Activated CD4-positive, alpha-beta T cell treated with anti-CD3 and anti-CD28 coated beads, Interleukin-2, amount 10 ng/mL, durations not matched to agents 24 days and 14 days (primary cell): ENCODE data around the gene CACNA1D. TPM values are rescaled to one million over a fixed set of nuclear protein-coding genes. Genes with fewer than 3 reads are reported as not detected.
A peak's percentile ranks its signal among the peaks of the same experiment; 100 is the strongest.

ENCODE experiments used
- DNase-seq: peaks from one replicate; pipeline ENCODE4 v3.0.0; 2022
- H3K27ac Mint-ChIP-seq: one replicate; pipeline ENCODE4 v1.8.0; 2022; ENCODE audit warnings: mild to moderate bottlenecking, mixed read lengths
- H3K27me3 Mint-ChIP-seq: one replicate; pipeline ENCODE4 v1.8.0; 2022; ENCODE audit warnings: mixed read lengths
- H3K36me3 Mint-ChIP-seq: one replicate; pipeline ENCODE4 v1.8.0; 2022; ENCODE audit warnings: low read depth, mild to moderate bottlenecking, mixed read lengths
- H3K4me1 Mint-ChIP-seq: one replicate; pipeline ENCODE4 v1.8.0; 2021; ENCODE audit warnings: mixed read lengths
- H3K4me3 Mint-ChIP-seq: one replicate; pipeline ENCODE4 v1.8.0; 2022; ENCODE audit warnings: mild to moderate bottlenecking, moderate library complexity, mixed read lengths
- H3K9me3 Mint-ChIP-seq: one replicate; pipeline ENCODE4 v1.8.0; 2021; ENCODE audit warnings: mixed read lengths
- intact Hi-C: fragments of 100-400 bp; cut with micrococcal nuclease; formaldehyde crosslinking; loops from one replicate; pipeline ENCODE4 v1.15.1; 2023
- total RNA-seq: library from RNA; stranded (reverse); gene quantifications from 2 replicates; pipeline ENCODE4 v1.2.3, GENCODE V29; 2022

CACNA1D gene
- total RNA-seq, 1 donor from 2014 or later = 0.77 TPM

GRCh38 chr3:53713626-53714025 is 219.2 kb downstream of the CACNA1D start:
- Mint-ChIP-seq H3K36me3 (no peaks in the 10 kb centered on the region), H3K4me3 (no peak overlapping the region), H3K27ac (no peak overlapping the region), H3K4me1 (peaks cover 6% of the 10 kb centered on the region), H3K27me3 (peaks cover 4% of the 10 kb centered on the region), H3K9me3 (no peaks in the 10 kb centered on the region)
- DNase-seq = no peak
- intact Hi-C loops = loop anchor here (5.0 to 10.0 kb wide), 2 partner anchors 36 to 199 kb away; no protein-coding TSS in a partner anchor

GRCh38 chr3:53715815-53716483 is 221.5 kb downstream of the CACNA1D start:
- no peak overlapping the region for H3K4me3 Mint-ChIP-seq
- no peak for DNase-seq
- no peaks in the 10 kb centered on the region for H3K36me3 Mint-ChIP-seq
- H3K27ac Mint-ChIP-seq = no peak overlapping the region
- peaks cover 4% of the 10 kb centered on the region for H3K27me3 Mint-ChIP-seq
- intact Hi-C loops = loop anchor here (10.0 kb wide), 1 partner anchor 201 kb away; no protein-coding TSS in a partner anchor
- no peaks in the 10 kb centered on the region for H3K9me3 Mint-ChIP-seq
- peaks cover 3% of the 10 kb centered on the region for H3K4me1 Mint-ChIP-seq

- H3K27me3 Mint-ChIP-seq = peaks cover 5% of the 10 kb centered on the region
- H3K9me3 Mint-ChIP-seq = no peaks in the 10 kb centered on the region
- H3K4me3 Mint-ChIP-seq = no peak overlapping the region
- intact Hi-C loops = loop anchor here (10.0 kb wide), 1 partner anchor 202 kb away; no protein-coding TSS in a partner anchor
- H3K27ac Mint-ChIP-seq = peak overlapping the region; percentile 19
- no peaks in the 10 kb centered on the region for H3K36me3 Mint-ChIP-seq
- no peak for DNase-seq
- H3K4me1 Mint-ChIP-seq = peaks cover 3% of the 10 kb centered on the region
Measured at GRCh38 chr3:53716998-53717397, 222.6 kb downstream of the CACNA1D start.

- H3K9me3 Mint-ChIP-seq = no peaks in the 10 kb centered on the region
- H3K27ac Mint-ChIP-seq = no peak overlapping the region
- DNase-seq = no peak
- no peaks in the 10 kb centered on the region for H3K4me1 Mint-ChIP-seq
- H3K27me3 Mint-ChIP-seq = peaks cover 10% of the 10 kb centered on the region
- intact Hi-C loops = loop anchor here (10.0 kb wide), 1 partner anchor 204 kb away; no protein-coding TSS in a partner anchor
- H3K36me3 Mint-ChIP-seq = no peaks in the 10 kb centered on the region
- H3K4me3 Mint-ChIP-seq = no peak overlapping the region
Measured at GRCh38 chr3:53718462-53718861, 224.1 kb downstream of the CACNA1D start.

- no peaks in the 10 kb centered on the region for H3K9me3 Mint-ChIP-seq
- H3K36me3 Mint-ChIP-seq = no peaks in the 10 kb centered on the region
- H3K27ac Mint-ChIP-seq = no peak overlapping the region
- intact Hi-C loops = loop anchor here (10.0 kb wide), 1 partner anchor 205 kb away; no protein-coding TSS in a partner anchor
- no peak overlapping the region for H3K4me3 Mint-ChIP-seq
- H3K4me1 Mint-ChIP-seq = no peaks in the 10 kb centered on the region
- no peak for DNase-seq
- peaks cover 16% of the 10 kb centered on the region for H3K27me3 Mint-ChIP-seq
Measured at GRCh38 chr3:53719796-53720195, 225.4 kb downstream of the CACNA1D start.

- no peak overlapping the region for H3K4me3 Mint-ChIP-seq
- H3K4me1 Mint-ChIP-seq = no peaks in the 10 kb centered on the region
- no peaks in the 10 kb centered on the region for H3K36me3 Mint-ChIP-seq
- H3K9me3 Mint-ChIP-seq = no peaks in the 10 kb centered on the region
- intact Hi-C loops = no loop called here
- H3K27me3 Mint-ChIP-seq = peaks cover 25% of the 10 kb centered on the region
- no peak overlapping the region for H3K27ac Mint-ChIP-seq
- no peak for DNase-seq
Measured at GRCh38 chr3:53721187-53722119, 227.0 kb downstream of the CACNA1D start.

- Mint-ChIP-seq H3K27me3 (peaks cover 24% of the 10 kb centered on the region), H3K9me3 (no peaks in the 10 kb centered on the region), H3K27ac (no peak overlapping the region), H3K4me3 (no peak overlapping the region), H3K36me3 (no peaks in the 10 kb centered on the region), H3K4me1 (no peaks in the 10 kb centered on the region)
- intact Hi-C loops = no loop called here
- no peak for DNase-seq
Measured at GRCh38 chr3:53724566-53724965, 230.2 kb downstream of the CACNA1D start.

- intact Hi-C loops = no loop called here
- Mint-ChIP-seq H3K36me3 (no peaks in the 10 kb centered on the region), H3K4me3 (no peak overlapping the region), H3K27ac (no peak overlapping the region), H3K27me3 (peaks cover 25% of the 10 kb centered on the region), H3K4me1 (no peaks in the 10 kb centered on the region), H3K9me3 (no peaks in the 10 kb centered on the region)
- no peak for DNase-seq
Measured at GRCh38 chr3:53725387-53725995, 231.1 kb downstream of the CACNA1D start.

GRCh38 chr3:53726643-53727042 is 232.2 kb downstream of the CACNA1D start:
- H3K4me1 Mint-ChIP-seq = no peaks in the 10 kb centered on the region
- H3K27ac Mint-ChIP-seq = no peak overlapping the region
- peaks cover 26% of the 10 kb centered on the region for H3K27me3 Mint-ChIP-seq
- DNase-seq = no peak
- intact Hi-C loops = no loop called here
- no peak overlapping the region for H3K4me3 Mint-ChIP-seq
- H3K36me3 Mint-ChIP-seq = no peaks in the 10 kb centered on the region
- no peaks in the 10 kb centered on the region for H3K9me3 Mint-ChIP-seq

- intact Hi-C loops = no loop called here
- Mint-ChIP-seq H3K4me3 (no peak overlapping the region), H3K9me3 (no peaks in the 10 kb centered on the region), H3K36me3 (no peaks in the 10 kb centered on the region), H3K27ac (no peak overlapping the region), H3K4me1 (no peaks in the 10 kb centered on the region), H3K27me3 (peaks cover 17% of the 10 kb centered on the region)
- no peak for DNase-seq
Measured at GRCh38 chr3:53728606-53729005, 234.2 kb downstream of the CACNA1D start.

- H3K27me3 Mint-ChIP-seq = peaks cover 13% of the 10 kb centered on the region
- H3K9me3 Mint-ChIP-seq = no peaks in the 10 kb centered on the region
- H3K27ac Mint-ChIP-seq = no peak overlapping the region
- H3K4me1 Mint-ChIP-seq = no peaks in the 10 kb centered on the region
- intact Hi-C loops = no loop called here
- no peak overlapping the region for H3K4me3 Mint-ChIP-seq
- no peak for DNase-seq
- H3K36me3 Mint-ChIP-seq = no peaks in the 10 kb centered on the region
Measured at GRCh38 chr3:53729159-53729558, 234.7 kb downstream of the CACNA1D start.

GRCh38 chr3:53729618-53730017 is 235.2 kb downstream of the CACNA1D start:
- H3K4me1 Mint-ChIP-seq = no peaks in the 10 kb centered on the region
- intact Hi-C loops = no loop called here

GRCh38 chr3:53730576-53730975 is 236.2 kb downstream of the CACNA1D start:
- Mint-ChIP-seq H3K9me3 (no peaks in the 10 kb centered on the region), H3K36me3 (no peaks in the 10 kb centered on the region), H3K4me1 (no peaks in the 10 kb centered on the region), H3K27ac (no peak overlapping the region), H3K27me3 (peaks cover 7% of the 10 kb centered on the region), H3K4me3 (no peak overlapping the region)
- DNase-seq = no peak
- intact Hi-C loops = no loop called here

More at GRCh38 chr3:53729618-53730017, 235.2 kb downstream of the CACNA1D start:
- Mint-ChIP-seq H3K27me3 (peaks cover 13% of the 10 kb centered on the region), H3K36me3 (no peaks in the 10 kb centered on the region), H3K27ac (no peak overlapping the region), H3K4me3 (no peak overlapping the region), H3K9me3 (no peaks in the 10 kb centered on the region)
- DNase-seq = no peak
